GM19193 (cell line): Measurements from ENCODE around the gene KIF26A.

Experiments
- POLR2A ChIP-seq: IDR thresholded peaks from 4 replicates; pipeline ENCODE4 v1.6.1; 2011; ENCODE audit not compliant: insufficient read depth, insufficient read length; ENCODE audit errors: extremely low read depth

KIF26A gene

GRCh38 chr14:104098272-104099095 lies 39.9 kb upstream of the KIF26A start:
- TF ChIP-seq POLR2A = no peak

- no peak for TF ChIP-seq POLR2A
Measured at GRCh38 chr14:104099096-104100041, 39.0 kb upstream of the KIF26A start.

GRCh38 chr14:104100171-104101085 lies 38.0 kb upstream of the KIF26A start:
- TF ChIP-seq POLR2A = no peak

- no peak for TF ChIP-seq POLR2A
Measured at GRCh38 chr14:104101086-104101621, 37.2 kb upstream of the KIF26A start.

GRCh38 chr14:104101651-104102281 lies 36.6 kb upstream of the KIF26A start:
- TF ChIP-seq POLR2A = no peak

GRCh38 chr14:104102282-104102914 lies 36.0 kb upstream of the KIF26A start:
- TF ChIP-seq POLR2A = no peak

- TF ChIP-seq POLR2A = no peak
Measured at GRCh38 chr14:104103061-104103445, 35.3 kb upstream of the KIF26A start.

- no peak for TF ChIP-seq POLR2A
Measured at GRCh38 chr14:104103446-104104075, 34.8 kb upstream of the KIF26A start.

- no peak for TF ChIP-seq POLR2A
Measured at GRCh38 chr14:104104076-104104901, 34.1 kb upstream of the KIF26A start.

- TF ChIP-seq POLR2A = no peak
Measured at GRCh38 chr14:104105071-104105821, 33.1 kb upstream of the KIF26A start.

GRCh38 chr14:104105822-104106470 lies 32.4 kb upstream of the KIF26A start:
- no peak for TF ChIP-seq POLR2A
